ENCODE measurements around the gene SRSF7.

SRSF7 gene

GRCh38 chr2:38744399-38744780, 6.8 kb downstream of the SRSF7 start:
- no peaks in the 10 kb centered on the region for H3K9me3 ChIP-seq (ENCODE audit: control insufficient read depth, insufficient read depth, low read length)
- no peaks in the 10 kb centered on the region for H3K9me2 ChIP-seq (replicated peaks; ENCODE audit: control insufficient read depth, low read length)
- TF ChIP-seq CTCF (IDR thresholded peaks at IDR 0.05; ENCODE audit: low read depth, low read length, poor library complexity, severe bottlenecking) (no peak), EZH2phosphoT487 (IDR thresholded peaks at IDR 0.05; ENCODE audit: borderline replicate concordance, low read length) (no peak)
- peaks cover 50% of the 10 kb centered on the region for H4K20me1 ChIP-seq (ENCODE audit: control insufficient read depth, insufficient read depth, low read depth, low read length)
- H3K4me2 ChIP-seq (ENCODE audit: low read length): no peak overlapping the region
- H3K36me3 ChIP-seq (ENCODE audit: control insufficient read depth, low read length): peaks cover 89% of the 10 kb centered on the region
- H3K4me3 ChIP-seq (ENCODE audit: low read length): no peak overlapping the region
- H3F3A ChIP-seq (ENCODE audit: control insufficient read depth, insufficient read depth): peaks cover 85% of the 10 kb centered on the region
- no peaks in the 10 kb centered on the region for H3K27me3 ChIP-seq (ENCODE audit: control insufficient read depth, low read length)
- H3K79me2 ChIP-seq (ENCODE audit: control insufficient read depth, low read length): peaks cover 70% of the 10 kb centered on the region
- H3K4me1 ChIP-seq (ENCODE audit: control insufficient read depth, low read length): peaks cover 19% of the 10 kb centered on the region
- no peak overlapping the region for H3K27ac ChIP-seq (ENCODE audit: low read depth, low read length)

- no peaks in the 10 kb centered on the region for H3K9me3 ChIP-seq (ENCODE audit: control insufficient read depth, insufficient read depth, low read length)
- H3F3A ChIP-seq (ENCODE audit: control insufficient read depth, insufficient read depth): peaks cover 80% of the 10 kb centered on the region
- no peaks in the 10 kb centered on the region for H3K27me3 ChIP-seq (ENCODE audit: control insufficient read depth, low read length)
- no peak overlapping the region for H3K27ac ChIP-seq (ENCODE audit: low read depth, low read length)
- H3K9me2 ChIP-seq (replicated peaks; ENCODE audit: control insufficient read depth, low read length): no peaks in the 10 kb centered on the region
- H3K4me2 ChIP-seq (ENCODE audit: low read length): no peak overlapping the region
- H3K4me1 ChIP-seq (ENCODE audit: control insufficient read depth, low read length): peaks cover 14% of the 10 kb centered on the region
- peaks cover 89% of the 10 kb centered on the region for H3K36me3 ChIP-seq (ENCODE audit: control insufficient read depth, low read length)
- TF ChIP-seq CTCF (IDR thresholded peaks at IDR 0.05; ENCODE audit: low read depth, low read length, poor library complexity, severe bottlenecking) (no peak), EZH2phosphoT487 (IDR thresholded peaks at IDR 0.05; ENCODE audit: borderline replicate concordance, low read length) (no peak)
- H3K4me3 ChIP-seq (ENCODE audit: low read length): no peak overlapping the region
- H4K20me1 ChIP-seq (ENCODE audit: control insufficient read depth, insufficient read depth, low read depth, low read length): peaks cover 47% of the 10 kb centered on the region
- H3K79me2 ChIP-seq (ENCODE audit: control insufficient read depth, low read length): peaks cover 64% of the 10 kb centered on the region
Observed at GRCh38 chr2:38743672-38744398, 7.3 kb downstream of the SRSF7 start.

- TF ChIP-seq EZH2phosphoT487 (IDR thresholded peaks at IDR 0.05; ENCODE audit: borderline replicate concordance, low read length) (no peak), CTCF (IDR thresholded peaks at IDR 0.05; ENCODE audit: low read depth, low read length, poor library complexity, severe bottlenecking) (no peak)
- H4K20me1 ChIP-seq (ENCODE audit: control insufficient read depth, insufficient read depth, low read depth, low read length): peaks cover 38% of the 10 kb centered on the region
- peaks cover 56% of the 10 kb centered on the region for H3K79me2 ChIP-seq (ENCODE audit: control insufficient read depth, low read length)
- H3K9me3 ChIP-seq (ENCODE audit: control insufficient read depth, insufficient read depth, low read length): no peaks in the 10 kb centered on the region
- H3K4me3 ChIP-seq (ENCODE audit: low read length): no peak overlapping the region
- H3K4me1 ChIP-seq (ENCODE audit: control insufficient read depth, low read length): peaks cover 6% of the 10 kb centered on the region
- no peak overlapping the region for H3K4me2 ChIP-seq (ENCODE audit: low read length)
- no peak overlapping the region for H3K27ac ChIP-seq (ENCODE audit: low read depth, low read length)
- H3K27me3 ChIP-seq (ENCODE audit: control insufficient read depth, low read length): no peaks in the 10 kb centered on the region
- H3K36me3 ChIP-seq (ENCODE audit: control insufficient read depth, low read length): peaks cover 87% of the 10 kb centered on the region
- H3F3A ChIP-seq (ENCODE audit: control insufficient read depth, insufficient read depth): peaks cover 72% of the 10 kb centered on the region
- H3K9me2 ChIP-seq (replicated peaks; ENCODE audit: control insufficient read depth, low read length): no peaks in the 10 kb centered on the region
Observed at GRCh38 chr2:38742797-38743559, 8.2 kb downstream of the SRSF7 start.

All from DOHH2 (cell line).